Vagina (tissue), 2 donors: ENCODE measurements around the gene ARID5B. TPM values are rescaled to one million over a fixed set of nuclear protein-coding genes. Genes with fewer than 3 reads are reported as not detected.
"Not testable (repeated sequence)": the region's sequence is repeated elsewhere in the genome, so short reads cannot be mapped to it uniquely, and the experiment has no call there.

ENCODE experiments used
- DNase-seq, 2 donors: peaks; one replicate each; pipeline ENCODE4 v3.0.0-alpha.2; 2017; ENCODE audit errors: extremely low spot score in 2 of 2
- H3K27ac ChIP-seq: fragments of 200-600 bp; sonication (generic); one replicate; pipeline ENCODE4 v1.5.1; 2019
- H3K27me3 ChIP-seq: fragments of 200-600 bp; sonication (generic); one replicate; pipeline ENCODE4 v1.5.1; 2019
- H3K36me3 ChIP-seq, 2 donors: fragments of 200-600 bp; sonication (generic); one replicate each; pipeline ENCODE4 v1.5.1; 2017 to 2019
- H3K4me1 ChIP-seq: fragments of 200-600 bp; sonication (generic); one replicate; pipeline ENCODE4 v1.5.1; 2019
- H3K4me3 ChIP-seq, 2 donors: fragments of 200-600 bp; sonication (generic); 1 replicate in 1 of 2; 2 replicates in 1 of 2; pipeline ENCODE4 v1.5.1; 2016 to 2019
- H3K9me3 ChIP-seq: fragments of 200-600 bp; sonication (generic); one replicate; pipeline ENCODE4 v1.5.1; 2019
- POLR2A ChIP-seq, 2 donors: fragments of 450-650 bp; IDR thresholded peaks; one replicate each; pipeline ENCODE4 v1.6.1; 2017; ENCODE audit warnings: antibody characterized with exemption in 2 of 2, mild to moderate bottlenecking in 2 of 2, moderate library complexity in 2 of 2
- POLR2AphosphoS5 ChIP-seq, 2 donors: sonication (generic); formaldehyde crosslinking; IDR thresholded peaks; one replicate each; pipeline ENCODE4 v1.9.0; 2017; ENCODE audit warnings: antibody characterized with exemption in 2 of 2, mild to moderate bottlenecking in 2 of 2, low read depth in 1 of 2; ENCODE audit not compliant: insufficient read depth in 1 of 2
- intact Hi-C: fragments of 100-400 bp; cut with DNase I; formaldehyde crosslinking; loops from one replicate; pipeline ENCODE4 v1.15.1; 2023
- total RNA-seq: library from RNA; depleted of rRNA; stranded (reverse); fragments of >200 nt; gene quantifications from one replicate; pipeline ENCODE4 v1.2.3, GENCODE V29; 2016
- TF ChIP-seq, protein P1 (sequence below), 3 experiments: fragments of 450-650 bp in 2 of 3; fragments of 200-600 bp in 1 of 3; sonication (generic) in 1 of 3; IDR thresholded peaks; one replicate each; pipeline ENCODE4 v1.5.1; 2017 to 2019; ENCODE audit warnings: antibody characterized with exemption in 3 of 3, mild to moderate bottlenecking in 2 of 3, moderate library complexity in 2 of 3

The ARID5B gene
- total RNA-seq, 1 donor from 2014 or later: 75.9 TPM

DNA sequence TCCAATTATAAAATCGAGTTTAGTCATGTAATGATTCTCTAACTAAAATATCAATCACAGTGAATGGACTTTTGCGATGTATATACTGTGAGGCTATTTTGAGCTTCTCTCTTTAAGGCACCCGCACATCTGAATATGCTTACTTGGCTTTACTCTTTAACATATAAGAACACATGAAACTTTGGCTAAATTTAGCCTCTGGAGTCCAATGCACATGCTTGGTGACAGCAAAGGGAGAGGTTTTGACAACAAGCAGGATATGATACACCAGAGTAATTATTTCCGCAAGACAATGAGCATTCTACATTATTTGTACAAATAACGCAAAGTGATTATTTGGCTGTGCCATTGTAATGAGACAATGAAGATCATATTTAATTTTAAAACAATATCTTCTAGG lies 72.4 kb downstream of the ARID5B start:
- H3K4me1 ChIP-seq: peaks cover 56% of the 10 kb centered on the region
- intact Hi-C loops: no loop called here
- no peak for DNase-seq

DNA sequence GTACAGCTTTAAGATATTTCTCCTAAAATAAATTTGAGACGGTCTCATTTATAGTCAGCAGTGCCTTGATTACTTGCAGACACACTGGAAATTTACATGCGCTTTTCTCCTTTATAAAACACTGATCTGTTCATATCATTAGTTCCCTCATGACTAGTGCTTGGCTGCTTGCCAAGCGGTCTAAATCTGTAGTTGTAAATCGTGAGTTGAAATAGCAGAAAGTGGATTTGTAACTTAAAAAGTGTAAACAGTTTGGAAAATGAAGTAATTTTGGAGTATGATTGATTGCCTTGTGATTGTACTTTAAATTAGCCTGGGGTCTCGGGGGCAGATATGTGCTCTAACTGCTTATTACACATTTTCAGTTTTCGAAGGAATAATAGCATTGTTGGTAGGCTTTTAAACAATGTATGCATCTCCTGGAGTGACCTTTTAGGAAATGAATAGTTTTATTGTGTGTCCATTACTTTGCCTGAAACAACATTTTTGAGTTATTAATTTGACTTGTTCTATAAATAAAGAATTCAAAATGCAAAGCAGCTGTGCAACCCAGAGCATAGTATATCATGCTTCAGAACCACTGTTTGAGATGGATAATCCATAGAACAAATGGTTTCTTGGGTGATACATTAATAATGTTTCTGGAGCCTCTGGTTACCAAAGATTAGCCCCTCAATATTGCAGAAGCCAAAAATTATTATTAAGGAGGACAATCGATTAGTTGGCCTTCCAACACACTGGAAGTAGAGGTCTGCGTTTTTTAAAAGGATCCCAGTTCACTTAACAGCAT lies 73.3 kb downstream of the ARID5B start:
- Histone ChIP-seq H3K36me3 (no peaks in the 10 kb centered on the region), H3K9me3 (no peaks in the 10 kb centered on the region), H3K4me3 (no peak overlapping the region), H3K27ac (peak overlapping the region; percentile 58), H3K4me1 (peaks cover 56% of the 10 kb centered on the region), H3K27me3 (no peaks in the 10 kb centered on the region)
- intact Hi-C loops: no loop called here
- TF ChIP-seq, protein P1, sequence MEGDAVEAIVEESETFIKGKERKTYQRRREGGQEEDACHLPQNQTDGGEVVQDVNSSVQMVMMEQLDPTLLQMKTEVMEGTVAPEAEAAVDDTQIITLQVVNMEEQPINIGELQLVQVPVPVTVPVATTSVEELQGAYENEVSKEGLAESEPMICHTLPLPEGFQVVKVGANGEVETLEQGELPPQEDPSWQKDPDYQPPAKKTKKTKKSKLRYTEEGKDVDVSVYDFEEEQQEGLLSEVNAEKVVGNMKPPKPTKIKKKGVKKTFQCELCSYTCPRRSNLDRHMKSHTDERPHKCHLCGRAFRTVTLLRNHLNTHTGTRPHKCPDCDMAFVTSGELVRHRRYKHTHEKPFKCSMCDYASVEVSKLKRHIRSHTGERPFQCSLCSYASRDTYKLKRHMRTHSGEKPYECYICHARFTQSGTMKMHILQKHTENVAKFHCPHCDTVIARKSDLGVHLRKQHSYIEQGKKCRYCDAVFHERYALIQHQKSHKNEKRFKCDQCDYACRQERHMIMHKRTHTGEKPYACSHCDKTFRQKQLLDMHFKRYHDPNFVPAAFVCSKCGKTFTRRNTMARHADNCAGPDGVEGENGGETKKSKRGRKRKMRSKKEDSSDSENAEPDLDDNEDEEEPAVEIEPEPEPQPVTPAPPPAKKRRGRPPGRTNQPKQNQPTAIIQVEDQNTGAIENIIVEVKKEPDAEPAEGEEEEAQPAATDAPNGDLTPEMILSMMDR (IDR thresholded peaks at IDR 0.05): no peak
- TF ChIP-seq POLR2AphosphoS5 (IDR thresholded peaks at IDR 0.05; ENCODE audit: insufficient read depth in 1 of 2, low read depth in 1 of 2): peak in 1 of 2 donors; percentile 12
- no peak for DNase-seq

More for the DNA sequence above, 72.4 kb downstream of the ARID5B start:
- Histone ChIP-seq H3K4me3 (no peak overlapping the region), H3K9me3 (no peaks in the 10 kb centered on the region), H3K36me3 (no peaks in the 10 kb centered on the region), H3K27me3 (no peaks in the 10 kb centered on the region), H3K27ac (peak overlapping the region; percentile 58)
- TF ChIP-seq, protein P1 (IDR thresholded peaks at IDR 0.05): no peak
- TF ChIP-seq POLR2A (IDR thresholded peaks at IDR 0.05) (no peak), POLR2AphosphoS5 (IDR thresholded peaks at IDR 0.05; ENCODE audit: insufficient read depth in 1 of 2, low read depth in 1 of 2) (no peak)

DNA sequence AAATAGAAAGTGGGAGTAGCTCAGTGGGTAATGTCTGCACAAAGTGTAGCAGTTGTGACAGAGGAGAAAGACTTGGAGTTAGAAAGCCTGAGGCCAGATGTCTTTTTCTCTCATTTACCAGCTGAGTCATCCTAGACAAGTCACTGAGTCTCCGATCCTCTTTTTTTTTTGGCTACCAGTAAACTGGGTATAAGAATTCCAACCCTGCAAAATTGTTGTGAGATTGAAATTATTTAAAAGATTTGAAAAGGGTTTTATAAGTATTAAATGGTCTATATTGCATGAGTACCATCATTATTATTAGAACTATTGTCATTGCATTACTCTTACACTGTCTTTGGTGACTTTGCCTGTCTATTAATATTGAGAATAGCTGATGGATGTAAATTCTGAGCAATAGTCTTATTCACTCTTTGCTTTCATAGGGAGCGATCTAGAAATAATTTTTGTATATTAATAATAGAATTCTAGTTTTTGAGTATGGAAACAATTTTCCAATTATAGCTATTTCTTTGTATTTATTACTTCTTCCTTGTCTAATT lies 74.0 kb downstream of the ARID5B start:
- Histone ChIP-seq H3K4me3 (no peak overlapping the region), H3K36me3 (no peaks in the 10 kb centered on the region), H3K9me3 (no peaks in the 10 kb centered on the region), H3K27ac (peak overlapping the region; percentile 58), H3K27me3 (no peaks in the 10 kb centered on the region), H3K4me1 (peaks cover 56% of the 10 kb centered on the region)
- TF ChIP-seq, protein P1 (IDR thresholded peaks at IDR 0.05): no peak
- TF ChIP-seq POLR2AphosphoS5 (IDR thresholded peaks at IDR 0.05; ENCODE audit: insufficient read depth in 1 of 2, low read depth in 1 of 2): no peak
- no peak for TF ChIP-seq POLR2A (IDR thresholded peaks at IDR 0.05)
- intact Hi-C loops: no loop called here
- no peak for DNase-seq

DNA sequence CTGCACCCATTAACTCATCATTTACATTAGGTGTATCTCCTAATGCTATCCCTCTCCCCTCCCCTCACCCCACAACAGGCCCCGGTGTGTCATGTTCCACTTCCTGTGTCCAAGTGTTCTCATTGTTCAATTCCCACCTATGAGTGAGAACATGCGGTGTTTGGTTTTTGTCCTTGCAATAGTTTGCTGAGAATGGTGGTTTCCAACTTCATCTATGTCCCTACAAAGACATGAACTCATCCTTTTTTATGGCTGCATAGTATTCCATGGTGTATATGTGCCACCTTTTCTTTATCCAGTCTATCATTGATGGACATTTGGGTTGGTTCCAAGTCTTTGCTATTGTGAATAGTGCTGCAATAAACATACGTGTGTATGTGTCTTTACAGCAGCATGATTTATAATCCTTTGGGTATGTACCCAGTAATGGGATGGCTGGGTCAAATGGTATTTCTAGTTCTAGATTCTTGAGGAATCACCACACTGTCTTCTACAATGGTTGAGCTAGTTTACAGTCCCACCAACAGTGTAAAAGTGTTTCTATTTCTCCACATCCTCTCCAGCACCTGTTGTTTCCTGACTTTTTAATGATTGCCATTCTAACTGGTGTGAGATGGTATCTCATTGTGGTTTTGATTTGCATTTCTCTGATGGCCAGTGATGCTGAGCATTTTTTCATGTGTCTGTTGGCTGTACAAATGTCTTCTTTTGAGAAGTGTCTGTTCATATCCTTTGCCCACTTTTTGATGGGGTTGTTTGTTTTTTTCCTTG lies 75.6 kb downstream of the ARID5B start:
- H3K27ac ChIP-seq, H3K4me3 ChIP-seq, H3K36me3 ChIP-seq, H3K27me3 ChIP-seq, DNase-seq, intact Hi-C loops, H3K9me3 ChIP-seq: not testable (repeated sequence)
- peaks cover 54% of the 10 kb centered on the region for H3K4me1 ChIP-seq

DNA sequence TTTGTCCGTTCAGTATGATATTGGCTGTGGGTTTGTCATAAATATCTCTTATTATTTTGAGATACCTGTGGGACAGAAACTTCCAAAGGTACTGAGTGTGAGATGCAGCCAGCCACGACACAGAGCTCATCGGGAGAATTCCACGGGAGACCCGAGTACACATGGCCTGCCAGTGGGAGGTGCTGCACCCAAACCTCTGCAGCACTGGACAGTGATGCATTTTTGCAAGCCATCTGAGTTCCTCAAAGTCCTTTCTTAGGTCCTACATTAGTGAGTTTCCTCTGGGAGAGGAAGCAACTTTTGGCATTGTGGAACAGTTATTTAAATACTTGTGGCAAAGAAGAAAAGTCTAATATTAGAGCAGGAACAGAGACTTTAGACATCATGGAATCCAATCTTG lies 77.5 kb downstream of the ARID5B start:
- H3K9me3 ChIP-seq: no peaks in the 10 kb centered on the region
- intact Hi-C loops: no loop called here
- no peak for DNase-seq
- peaks cover 45% of the 10 kb centered on the region for H3K4me1 ChIP-seq
- no peak overlapping the region for H3K4me3 ChIP-seq
- H3K27ac ChIP-seq: no peak overlapping the region
- no peaks in the 10 kb centered on the region for H3K27me3 ChIP-seq
- no peak for TF ChIP-seq POLR2AphosphoS5 (IDR thresholded peaks at IDR 0.05; ENCODE audit: insufficient read depth in 1 of 2, low read depth in 1 of 2)
- no peak for TF ChIP-seq POLR2A (IDR thresholded peaks at IDR 0.05)
- TF ChIP-seq, protein P1 (IDR thresholded peaks at IDR 0.05): no peak
- H3K36me3 ChIP-seq: no peaks in the 10 kb centered on the region
